GM12891 (cell line): ENCODE measurements around the gene ACBD6.

Experiments
- POLR2A ChIP-seq: IDR thresholded peaks from 2 replicates; pipeline ENCODE4 v1.6.1; 2011; ENCODE audit warnings: low read depth, low read length, control low read depth
- POLR2AphosphoS5 ChIP-seq: IDR thresholded peaks from 2 replicates; pipeline ENCODE4 v1.6.1; 2011; ENCODE audit warnings: low read depth, low read length, control low read depth
- TAF1 ChIP-seq: IDR thresholded peaks from 2 replicates; pipeline ENCODE4 v1.6.1; 2011; ENCODE audit warnings: low read depth, low read length, control low read depth

DNA sequence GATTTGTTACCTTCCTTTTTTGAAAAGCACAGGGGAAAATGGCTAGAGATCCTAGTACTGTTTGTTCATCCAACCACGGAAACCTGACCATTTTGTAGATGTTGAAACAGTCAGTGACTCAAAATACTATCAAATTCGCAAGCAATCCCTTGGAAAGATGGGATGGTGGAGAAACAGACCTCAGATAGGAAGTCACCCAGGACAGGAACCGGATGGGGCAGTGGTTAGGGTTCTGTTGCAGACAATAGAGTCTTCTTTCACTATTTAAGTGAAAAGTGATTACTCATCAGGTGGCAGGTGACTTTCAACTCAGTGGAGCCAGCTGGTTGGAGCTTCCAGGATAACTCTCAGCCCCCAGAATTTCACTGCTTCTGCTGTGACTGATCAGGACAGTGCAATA is 255.3 kb downstream of the ACBD6 start:
- TF ChIP-seq POLR2A: no peak
- TF ChIP-seq POLR2AphosphoS5: no peak
- TF ChIP-seq TAF1: no peak
